ENCODE data around the gene DNMT3L. TPM values are rescaled to one million over a fixed set of nuclear protein-coding genes. Genes with fewer than 3 reads are reported as not detected.

The DNMT3L gene
- polyA plus RNA-seq, 2 donors = not detected

DNA sequence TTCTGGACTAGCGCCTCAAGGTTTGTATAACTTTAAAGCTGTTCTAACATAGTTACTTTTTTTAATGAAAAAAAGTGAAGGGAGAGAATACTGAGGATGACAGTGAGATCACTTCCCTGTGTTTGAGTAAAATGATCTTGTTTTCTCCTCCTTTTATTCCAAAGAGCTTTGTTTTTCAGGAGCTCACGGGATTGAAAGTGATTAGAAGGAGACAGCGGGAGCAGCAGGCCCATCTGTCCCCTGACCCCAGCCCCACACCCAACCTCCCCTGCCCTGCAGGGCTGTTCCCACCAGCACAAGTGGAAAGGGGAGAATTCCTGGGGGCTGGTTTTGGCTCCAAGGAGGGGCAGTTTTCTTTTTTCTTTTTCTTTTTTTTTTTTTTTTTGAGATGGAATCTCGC lies 2.1 kb upstream of the DNMT3L start:
- Histone ChIP-seq H3K9me3 (ENCODE audit: control insufficient read depth in 2 of 2, insufficient read depth in 1 of 2, low read depth in 1 of 2, low read length in 1 of 2) (no peaks in the 10 kb centered on the region), H3K36me3 (ENCODE audit: control insufficient read depth in 2 of 2, insufficient read depth in 2 of 2, low read length in 1 of 2) (no peaks in the 10 kb centered on the region), H3K27ac (ENCODE audit: low read depth in 2 of 2, low read length in 1 of 2) (no peak overlapping the region), H3K27me3 (ENCODE audit: control insufficient read depth in 1 of 2, insufficient read depth in 2 of 2, low read length in 2 of 2) (no peaks in the 10 kb centered on the region), H3K4me1 (ENCODE audit: control insufficient read depth in 2 of 2, insufficient read depth in 2 of 2, low read length in 1 of 2) (no peaks in the 10 kb centered on the region), H3K4me3 (ENCODE audit: low read depth in 1 of 2, low read length in 2 of 2) (no peak overlapping the region)
- WGBS, 2 donors = 65 to 67% methylated on average over 3 to 4 of the region's 4 CpGs

DNA sequence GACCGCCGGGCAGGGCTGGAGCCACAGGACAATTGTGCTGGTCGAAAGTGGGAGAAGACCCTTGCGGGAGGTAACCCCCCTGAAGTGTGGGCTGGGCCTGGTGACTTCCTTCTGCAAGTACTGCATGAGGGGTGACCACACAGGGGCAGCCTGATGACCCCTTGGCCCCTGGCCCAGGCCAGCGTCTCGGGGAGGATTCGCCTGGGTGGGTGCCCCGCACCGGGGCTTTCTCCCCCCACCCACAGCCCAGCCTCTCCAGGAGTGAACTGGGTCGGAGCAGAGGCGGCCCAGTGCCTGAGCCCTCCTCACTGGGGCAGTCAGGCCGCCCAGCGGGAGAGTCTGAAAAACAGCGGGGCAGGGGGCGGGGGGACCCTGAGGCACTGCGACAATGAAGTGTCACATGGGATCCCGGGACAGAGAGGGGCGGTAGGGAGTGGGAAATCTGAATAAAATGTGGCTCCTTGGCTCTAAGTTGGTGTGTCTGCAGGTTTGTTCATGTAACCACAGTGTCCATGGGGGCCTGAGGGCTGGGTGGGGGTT lies 1.6 kb upstream of the DNMT3L start:
- no peaks in the 10 kb centered on the region for H3K4me1 ChIP-seq (ENCODE audit: control insufficient read depth in 2 of 2, insufficient read depth in 2 of 2, low read length in 1 of 2)
- no peaks in the 10 kb centered on the region for H3K9me3 ChIP-seq (ENCODE audit: control insufficient read depth in 2 of 2, insufficient read depth in 1 of 2, low read depth in 1 of 2, low read length in 1 of 2)
- no peaks in the 10 kb centered on the region for H3K36me3 ChIP-seq (ENCODE audit: control insufficient read depth in 2 of 2, insufficient read depth in 2 of 2, low read length in 1 of 2)
- no peak overlapping the region for H3K4me3 ChIP-seq (ENCODE audit: low read depth in 1 of 2, low read length in 2 of 2)
- H3K27ac ChIP-seq (ENCODE audit: low read depth in 2 of 2, low read length in 1 of 2) = no peak overlapping the region
- H3K27me3 ChIP-seq (ENCODE audit: control insufficient read depth in 1 of 2, insufficient read depth in 2 of 2, low read length in 2 of 2) = no peaks in the 10 kb centered on the region
- 54 to 67% methylated on average over 18 of the region's 18 CpGs for WGBS, 2 donors

DNA sequence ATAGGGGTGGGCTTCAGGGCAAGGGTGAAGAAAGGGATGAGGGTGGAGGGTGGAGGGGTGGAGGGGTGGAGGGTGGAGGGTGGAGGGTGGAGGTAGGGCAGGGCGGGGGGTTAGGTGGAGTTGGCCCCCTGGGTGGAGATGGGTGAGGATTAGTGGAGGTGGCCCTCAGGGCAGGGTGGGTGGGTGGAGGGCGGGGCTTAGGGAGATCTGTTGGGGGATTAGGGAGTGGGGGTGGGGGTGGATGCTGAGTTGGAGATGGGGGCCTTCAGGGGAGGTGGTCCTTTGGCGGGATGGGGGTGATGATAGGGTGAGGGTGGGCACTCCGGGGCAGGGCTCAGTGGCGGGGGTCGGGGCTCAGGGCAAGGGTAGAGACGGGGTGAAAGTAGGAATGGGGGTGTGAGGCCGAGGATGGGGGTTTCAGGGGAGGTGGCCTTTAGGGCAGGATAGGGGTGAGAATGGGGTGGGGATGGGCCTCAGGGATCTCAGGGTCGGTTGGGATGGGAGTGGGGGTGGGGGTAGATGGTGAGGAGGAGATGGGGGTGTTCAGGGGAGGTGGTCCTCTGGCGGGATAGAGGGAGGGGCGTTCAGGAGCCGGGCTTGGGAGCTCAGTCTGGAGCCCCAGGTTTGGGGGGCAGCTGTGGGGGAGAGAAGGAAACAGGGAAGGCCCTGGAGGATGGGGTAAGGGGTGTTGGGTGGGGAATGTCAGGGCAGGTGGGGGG lies 800 bp upstream of the DNMT3L start:
- Histone ChIP-seq H3K4me1 (ENCODE audit: control insufficient read depth in 2 of 2, insufficient read depth in 2 of 2, low read length in 1 of 2) (no peaks in the 10 kb centered on the region), H3K4me3 (ENCODE audit: low read depth in 1 of 2, low read length in 2 of 2) (no peak overlapping the region), H3K36me3 (ENCODE audit: control insufficient read depth in 2 of 2, insufficient read depth in 2 of 2, low read length in 1 of 2) (no peaks in the 10 kb centered on the region), H3K9me3 (ENCODE audit: control insufficient read depth in 2 of 2, insufficient read depth in 1 of 2, low read depth in 1 of 2, low read length in 1 of 2) (no peaks in the 10 kb centered on the region), H3K27me3 (ENCODE audit: control insufficient read depth in 1 of 2, insufficient read depth in 2 of 2, low read length in 2 of 2) (no peaks in the 10 kb centered on the region), H3K27ac (ENCODE audit: low read depth in 2 of 2, low read length in 1 of 2) (no peak overlapping the region)
- WGBS, 2 donors = 74 to 76% methylated on average over 10 to 12 of the region's 12 CpGs

DNA sequence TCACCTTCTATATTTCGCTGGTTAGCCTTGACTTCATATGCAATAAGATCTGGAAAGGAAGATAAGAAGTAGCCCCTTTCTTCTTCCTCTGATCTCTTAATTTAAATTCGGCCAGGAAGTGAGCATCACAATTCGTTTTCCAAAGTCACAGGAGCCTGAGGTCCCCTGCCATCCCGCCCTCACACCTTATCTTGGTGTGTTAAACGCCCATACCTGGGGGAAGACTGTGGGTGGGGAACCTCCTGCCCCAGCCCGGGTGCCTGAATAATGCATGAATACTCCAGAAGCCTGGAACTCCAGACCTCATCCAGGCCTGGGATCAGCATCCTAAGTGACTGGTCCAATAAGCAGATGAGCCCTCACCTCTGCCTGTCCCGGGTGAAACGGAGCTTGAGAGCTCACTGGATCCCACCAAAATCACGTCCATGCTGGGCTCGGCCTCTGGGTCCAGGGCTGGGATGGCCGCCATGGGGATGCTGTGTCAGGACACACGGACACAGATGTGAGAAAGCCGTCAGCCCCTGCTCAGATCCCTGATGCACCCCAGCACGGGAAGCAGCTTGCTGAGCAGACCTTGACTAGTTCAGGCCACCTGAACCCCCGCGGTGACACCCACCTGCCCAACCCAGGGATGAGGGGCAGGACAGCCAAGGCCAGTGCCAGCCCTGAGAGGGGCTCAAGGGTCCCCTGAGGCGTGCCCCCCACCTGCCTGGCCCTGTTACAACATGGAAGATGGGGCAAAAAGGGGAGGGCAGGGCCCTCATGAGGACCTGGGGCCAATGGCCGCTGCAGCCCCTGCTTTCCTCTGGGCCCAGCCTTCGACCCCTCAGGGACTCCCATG lies 686 bp downstream of the DNMT3L start:
- Histone ChIP-seq H3K27ac (ENCODE audit: low read depth in 2 of 2, low read length in 1 of 2) (no peak overlapping the region), H3K9me3 (ENCODE audit: control insufficient read depth in 2 of 2, insufficient read depth in 1 of 2, low read depth in 1 of 2, low read length in 1 of 2) (no peaks in the 10 kb centered on the region), H3K27me3 (ENCODE audit: control insufficient read depth in 1 of 2, insufficient read depth in 2 of 2, low read length in 2 of 2) (no peaks in the 10 kb centered on the region), H3K4me3 (ENCODE audit: low read depth in 1 of 2, low read length in 2 of 2) (no peak overlapping the region), H3K36me3 (ENCODE audit: control insufficient read depth in 2 of 2, insufficient read depth in 2 of 2, low read length in 1 of 2) (no peaks in the 10 kb centered on the region), H3K4me1 (ENCODE audit: control insufficient read depth in 2 of 2, insufficient read depth in 2 of 2, low read length in 1 of 2) (no peaks in the 10 kb centered on the region)
- 77 to 82% methylated on average over 19 of the region's 19 CpGs for WGBS, 2 donors

DNA sequence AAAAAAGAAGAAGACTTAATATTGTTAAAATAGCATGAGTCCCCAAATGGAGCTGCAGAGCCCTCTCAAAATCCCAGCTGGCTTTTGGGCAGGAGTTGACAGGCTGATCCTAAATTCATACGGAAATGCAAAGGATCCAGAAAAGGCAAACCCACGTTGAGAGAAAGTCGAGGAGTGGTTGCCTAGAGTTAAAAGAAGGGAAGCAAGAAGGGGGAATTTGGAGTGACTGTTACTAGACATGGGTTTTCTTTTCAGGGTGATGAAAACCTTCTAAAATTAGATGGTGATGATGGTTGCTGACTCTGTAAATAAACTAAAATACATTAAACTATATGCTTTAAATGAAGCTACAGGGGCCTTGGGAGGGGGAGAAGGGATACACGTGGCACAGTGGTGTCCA lies 1.6 kb downstream of the DNMT3L start:
- H3K4me3 ChIP-seq (ENCODE audit: low read depth in 1 of 2, low read length in 2 of 2) = no peak overlapping the region
- H3K36me3 ChIP-seq (ENCODE audit: control insufficient read depth in 2 of 2, insufficient read depth in 2 of 2, low read length in 1 of 2) = no peaks in the 10 kb centered on the region
- no peak overlapping the region for H3K27ac ChIP-seq (ENCODE audit: low read depth in 2 of 2, low read length in 1 of 2)
- WGBS, 2 donors = 56 to 59% methylated on average over 4 of the region's 4 CpGs
- no peaks in the 10 kb centered on the region for H3K9me3 ChIP-seq (ENCODE audit: control insufficient read depth in 2 of 2, insufficient read depth in 1 of 2, low read depth in 1 of 2, low read length in 1 of 2)
- no peaks in the 10 kb centered on the region for H3K4me1 ChIP-seq (ENCODE audit: control insufficient read depth in 2 of 2, insufficient read depth in 2 of 2, low read length in 1 of 2)
- H3K27me3 ChIP-seq (ENCODE audit: control insufficient read depth in 1 of 2, insufficient read depth in 2 of 2, low read length in 2 of 2) = no peaks in the 10 kb centered on the region

DNA sequence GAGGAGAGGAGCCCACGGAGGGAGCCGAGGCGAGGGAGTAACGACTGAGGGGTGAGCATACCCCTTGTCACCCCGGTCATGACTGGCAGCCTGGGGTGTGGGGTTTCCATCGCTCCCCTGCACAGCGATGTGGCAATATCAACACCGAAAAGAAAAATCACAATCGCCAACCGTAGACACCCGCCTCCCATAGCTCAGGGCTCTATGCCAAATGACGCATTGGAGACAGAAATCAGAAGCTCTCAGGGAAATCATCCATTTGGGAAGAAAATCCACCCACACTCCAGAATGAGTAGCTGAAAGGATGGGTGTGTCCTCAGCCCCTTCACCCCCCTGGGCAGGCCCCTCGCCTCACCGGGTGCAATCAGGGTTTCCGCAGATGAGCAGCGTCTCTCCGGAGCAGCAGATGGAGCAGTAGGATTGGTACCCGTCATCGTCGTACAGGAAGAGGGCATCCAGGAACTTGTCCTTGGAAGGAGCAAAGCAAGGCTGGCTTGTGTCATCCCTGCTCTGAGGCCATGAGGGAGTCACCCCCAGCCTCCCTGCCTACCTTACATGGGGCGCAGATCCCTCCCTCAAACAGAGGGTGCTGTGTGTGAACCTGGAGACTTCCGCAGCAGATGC lies 2.5 kb downstream of the DNMT3L start:
- H3K27me3 ChIP-seq (ENCODE audit: control insufficient read depth in 1 of 2, insufficient read depth in 2 of 2, low read length in 2 of 2) = no peaks in the 10 kb centered on the region
- no peak overlapping the region for H3K27ac ChIP-seq (ENCODE audit: low read depth in 2 of 2, low read length in 1 of 2)
- H3K9me3 ChIP-seq (ENCODE audit: control insufficient read depth in 2 of 2, insufficient read depth in 1 of 2, low read depth in 1 of 2, low read length in 1 of 2) = no peaks in the 10 kb centered on the region
- no peaks in the 10 kb centered on the region for H3K4me1 ChIP-seq (ENCODE audit: control insufficient read depth in 2 of 2, insufficient read depth in 2 of 2, low read length in 1 of 2)
- H3K4me3 ChIP-seq (ENCODE audit: low read depth in 1 of 2, low read length in 2 of 2) = no peak overlapping the region
- WGBS, 2 donors = 79 to 87% methylated on average over 22 of the region's 22 CpGs
- H3K36me3 ChIP-seq (ENCODE audit: control insufficient read depth in 2 of 2, insufficient read depth in 2 of 2, low read length in 1 of 2) = no peaks in the 10 kb centered on the region

DNA sequence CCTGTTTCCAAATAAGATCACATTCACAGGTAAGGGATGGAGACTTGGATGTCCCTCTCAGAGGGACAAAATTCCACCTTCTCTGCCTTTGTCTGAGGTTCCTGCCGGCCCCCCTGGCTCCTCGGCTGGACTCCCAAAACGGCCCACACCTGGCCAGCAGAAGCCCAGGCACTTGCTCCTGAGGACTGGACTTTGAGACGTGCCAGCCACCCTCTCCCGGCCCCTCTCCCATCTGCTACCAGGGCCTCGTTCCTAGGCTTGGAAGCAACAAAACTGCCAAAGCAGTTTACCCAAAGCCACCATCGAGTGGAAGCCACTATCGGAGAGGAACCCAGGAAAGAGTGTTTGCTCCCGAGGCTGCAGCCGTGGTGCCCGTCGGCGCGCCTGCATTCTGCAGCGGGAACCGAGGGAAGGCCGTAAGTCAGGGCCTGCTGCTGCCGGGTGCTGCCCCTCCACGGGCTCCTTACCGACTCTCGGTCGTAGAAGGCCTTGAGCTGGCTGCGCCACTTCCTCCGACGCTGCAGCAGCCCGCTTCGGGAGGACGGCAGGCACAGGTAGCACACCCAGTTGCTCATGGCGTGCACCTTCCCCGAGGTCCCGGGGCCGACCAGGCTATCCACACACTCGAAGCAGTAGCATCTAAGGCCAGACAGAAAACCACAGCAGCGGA lies 3.5 kb downstream of the DNMT3L start:
- no peaks in the 10 kb centered on the region for H3K27me3 ChIP-seq (ENCODE audit: control insufficient read depth in 1 of 2, insufficient read depth in 2 of 2, low read length in 2 of 2)
- H3K27ac ChIP-seq (ENCODE audit: low read depth in 2 of 2, low read length in 1 of 2) = no peak overlapping the region
- no peaks in the 10 kb centered on the region for H3K36me3 ChIP-seq (ENCODE audit: control insufficient read depth in 2 of 2, insufficient read depth in 2 of 2, low read length in 1 of 2)
- WGBS, 2 donors = 88 to 91% methylated on average over 34 of the region's 34 CpGs
- no peaks in the 10 kb centered on the region for H3K4me1 ChIP-seq (ENCODE audit: control insufficient read depth in 2 of 2, insufficient read depth in 2 of 2, low read length in 1 of 2)
- no peaks in the 10 kb centered on the region for H3K9me3 ChIP-seq (ENCODE audit: control insufficient read depth in 2 of 2, insufficient read depth in 1 of 2, low read depth in 1 of 2, low read length in 1 of 2)
- H3K4me3 ChIP-seq (ENCODE audit: low read depth in 1 of 2, low read length in 2 of 2) = no peak overlapping the region

DNA sequence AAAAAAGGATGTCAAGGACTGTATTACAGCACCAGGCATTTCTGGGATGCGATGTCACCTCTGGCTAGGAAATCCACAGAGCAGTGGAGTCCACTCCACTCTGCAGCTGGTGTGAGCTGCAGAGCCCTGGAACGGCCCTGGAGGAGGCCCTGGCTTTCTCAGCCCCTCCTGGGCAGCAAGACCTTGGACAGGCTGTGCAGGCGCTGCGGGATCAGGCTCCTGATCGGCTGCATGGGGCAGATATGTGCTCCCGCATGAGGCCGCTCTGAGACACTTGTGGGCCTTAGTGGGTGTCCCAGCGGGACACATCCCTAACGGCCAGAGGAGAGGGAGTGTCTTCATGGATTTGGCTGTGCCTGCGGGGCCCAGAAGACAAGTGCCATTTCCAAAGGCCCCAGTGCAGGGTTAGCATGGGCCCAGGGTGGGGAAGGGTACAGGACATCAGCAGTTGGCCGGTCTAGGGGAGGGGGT lies 6.2 kb downstream of the DNMT3L start:
- 81 to 84% methylated on average over 11 of the region's 11 CpGs for WGBS, 2 donors
- H3K27me3 ChIP-seq (ENCODE audit: control insufficient read depth in 1 of 2, insufficient read depth in 2 of 2, low read length in 2 of 2) = no peaks in the 10 kb centered on the region
- no peak overlapping the region for H3K27ac ChIP-seq (ENCODE audit: low read depth in 2 of 2, low read length in 1 of 2)
- no peaks in the 10 kb centered on the region for H3K4me1 ChIP-seq (ENCODE audit: control insufficient read depth in 2 of 2, insufficient read depth in 2 of 2, low read length in 1 of 2)
- no peaks in the 10 kb centered on the region for H3K9me3 ChIP-seq (ENCODE audit: control insufficient read depth in 2 of 2, insufficient read depth in 1 of 2, low read depth in 1 of 2, low read length in 1 of 2)
- no peaks in the 10 kb centered on the region for H3K36me3 ChIP-seq (ENCODE audit: control insufficient read depth in 2 of 2, insufficient read depth in 2 of 2, low read length in 1 of 2)
- H3K4me3 ChIP-seq (ENCODE audit: low read depth in 1 of 2, low read length in 2 of 2) = no peak overlapping the region

All from esophagus (tissue), 2 donors.